ENCODE results near the gene SLC41A3. TPM values are rescaled to one million over a fixed set of nuclear protein-coding genes. Genes with fewer than 3 reads are reported as not detected.

Gene SLC41A3
- total RNA-seq (2012; rRNA removed) = 26.7 and 30.5 TPM in 2 replicates
- polyA plus RNA-seq (2012; rRNA removed) = 43.5 and 44.7 TPM in 2 replicates
- polyA plus RNA-seq (2012; cell fraction: cytosol; rRNA removed) = 46.5 and 59.0 TPM in 2 replicates
- 48.1 and 91.7 TPM in 2 replicates for polyA plus RNA-seq (2012; cell fraction: nucleus; rRNA removed; ENCODE audit: low replicate concordance)
- Bru-seq, nascent RNA = percentile 50 among the genes with signal in this experiment
- percentile 40 among the genes with signal in this experiment for BruChase-seq, experiment 1, labeled RNA remaining after a 6-hour chase
- percentile 39 among the genes with signal in this experiment for BruChase-seq, experiment 2, labeled RNA remaining after a 2-hour chase
- long read RNA-seq, transcript SLC41A3-203 (11 exons, 2,169 nt) = major isoform, 16 of 40 reads
- long read RNA-seq, partial matches to known transcripts = 15 of 40 reads
- long read RNA-seq, other reads (novel, unspliced or antisense) = 6 of 40 reads

- Histone ChIP-seq H3K23ac (ENCODE audit: low read depth, low read length) (no peak within 1 kb of the TSS), H3K4me2 (ENCODE audit: low read depth, low read length) (peak within 1 kb of the TSS; percentile 97), H4K91ac (ENCODE audit: insufficient read depth, low read depth, low read length) (no peak within 1 kb of the TSS; the same call in 1 of the 2 replicates), H3K9ac (ENCODE audit: low read depth, low read length) (peak within 1 kb of the TSS; percentile 61), H2AK9ac (replicated peaks; ENCODE audit: low read depth, low read length, poor library complexity) (no peak within 1 kb of the TSS), H3K56ac (ENCODE audit: extremely low read depth, insufficient read depth, low read length) (no peak within 1 kb of the TSS), H2BK120ac (ENCODE audit: low read depth, low read length) (no peak within 1 kb of the TSS), H3K27ac (ENCODE audit: insufficient read depth, low read length) (peak within 1 kb of the TSS; percentile 21; the same call in 1 of the 2 replicates), H3K79me1 (ENCODE audit: low read depth in 1 of 2, low read length in 2 of 2) (peaks cover 0 to 3% of the 10 kb centered on the region in 2 experiments; a peak in 1 of 4 replicates), H3K9me3 (ENCODE audit: control insufficient read depth, insufficient read depth, low read length) (no peaks in the 10 kb centered on the region), H3K27me3 (ENCODE audit: control insufficient read depth, insufficient read depth, low read length) (no peaks in the 10 kb centered on the region), H4K20me1 (ENCODE audit: insufficient read depth, low read length) (no peaks in the 10 kb centered on the region), H2AK5ac (ENCODE audit: low read depth, low read length) (no peak within 1 kb of the TSS), H2BK5ac (ENCODE audit: low read depth, low read length, poor library complexity, severe bottlenecking) (no peak within 1 kb of the TSS), H2AFZ (replicated peaks; ENCODE audit: low read length, poor library complexity) (peak within 1 kb of the TSS; percentile 90), H3K14ac (replicated peaks; ENCODE audit: low read depth, low read length) (peak within 1 kb of the TSS; percentile 26; the same call in 1 of the 2 replicates), H3K18ac (ENCODE audit: low read depth, low read length) (no peak within 1 kb of the TSS), H3K36me3 (ENCODE audit: control insufficient read depth, insufficient read depth, low read length) (no peaks in the 10 kb centered on the region), H4K5ac (ENCODE audit: low read depth, low read length) (no peak within 1 kb of the TSS; the same call in 1 of the 2 replicates), H4K8ac (ENCODE audit: low read depth in 2 of 2, low read length in 2 of 2) (peak within 1 kb of the TSS; percentile 68 to 76; a peak in 3 of 4 replicates), H3K4ac (ENCODE audit: low read depth, low read length) (peak within 1 kb of the TSS; percentile 34; the same call in 1 of the 2 replicates), H3K4me1 (ENCODE audit: control insufficient read depth, insufficient read depth, low read length) (no peaks in the 10 kb centered on the region), H3K9me1 (ENCODE audit: insufficient read depth, low read length) (0 out of 2 replicates have a peak, but pooled peaks cover 3% of the 10 kb centered on the region), H2BK15ac (ENCODE audit: low read depth, low read length) (no peak within 1 kb of the TSS), H2BK20ac (ENCODE audit: low read depth, low read length) (no peak within 1 kb of the TSS), H3K4me3 (ENCODE audit: insufficient read depth, low read depth, low read length) (peak within 1 kb of the TSS; percentile 50)
- dilution Hi-C loops (cut with HindIII; ENCODE audit: low sequenced_read_pairs, unreplicated experiment) = no loop called here
- DNase-seq (peak; percentile 65), ATAC-seq (ENCODE audit: low read depth) (peak; percentile 99)
- POLR2A ChIA-PET (ENCODE audit: unreplicated experiment) = no interaction called here
- 2% methylated on average over 23 of the region's 72 CpGs; no CpG with 5 or more reads in 1 of the 2 experiments for WGBS, 2 experiments (ENCODE audit: extremely low coverage in 2 of 2, insufficient read length in 1 of 2)
- TF ChIP-seq MXI1 (IDR thresholded peaks at IDR 0.05; ENCODE audit: borderline replicate concordance, low read depth, low read length) = peak; percentile 39; the same call in 1 of the 2 replicates
- peak; percentile 73; the same call in 1 of the 2 replicates for TF ChIP-seq MAZ (IDR thresholded peaks at IDR 0.05; ENCODE audit: borderline replicate concordance, low read depth, low read length)
- no peak for TF ChIP-seq POLR2A (IDR thresholded peaks at IDR 0.05; ENCODE audit: low read depth, low read length)
- TF ChIP-seq FOS (IDR thresholded peaks at IDR 0.05; ENCODE audit: low read depth, low read length) = no peak
- peak; percentile 58 for TF ChIP-seq CTCF (conservative IDR thresholded peaks at IDR 0.05; ENCODE audit: low read depth, low read length)
- peak; percentile 21; the same call in 1 of the 2 replicates for TF ChIP-seq SMC3 (IDR thresholded peaks at IDR 0.05; ENCODE audit: low read depth, low read length)
- no peak for TF ChIP-seq BHLHE40 (IDR thresholded peaks at IDR 0.05; ENCODE audit: low read depth, low read length)
- TF ChIP-seq RCOR1 (IDR thresholded peaks at IDR 0.05; ENCODE audit: insufficient replicate concordance, low read length) = no peak
- no peak for TF ChIP-seq CHD1 (IDR thresholded peaks at IDR 0.05; ENCODE audit: low read depth, low read length)
- TF ChIP-seq, protein P1, sequence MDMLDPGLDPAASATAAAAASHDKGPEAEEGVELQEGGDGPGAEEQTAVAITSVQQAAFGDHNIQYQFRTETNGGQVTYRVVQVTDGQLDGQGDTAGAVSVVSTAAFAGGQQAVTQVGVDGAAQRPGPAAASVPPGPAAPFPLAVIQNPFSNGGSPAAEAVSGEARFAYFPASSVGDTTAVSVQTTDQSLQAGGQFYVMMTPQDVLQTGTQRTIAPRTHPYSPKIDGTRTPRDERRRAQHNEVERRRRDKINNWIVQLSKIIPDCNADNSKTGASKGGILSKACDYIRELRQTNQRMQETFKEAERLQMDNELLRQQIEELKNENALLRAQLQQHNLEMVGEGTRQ (IDR thresholded peaks at IDR 0.05; ENCODE audit: low read depth, low read length) = no peak
- CTCF ChIA-PET = interaction anchor here (0.9 to 1.0 kb wide), 2 partner anchors 10 to 51 kb away, joined by 4 to 5 read pairs; no protein-coding TSS in a partner anchor
- intact Hi-C loops (cut with micrococcal nuclease) = no loop called here
- BruUV-seq (replicated peaks) = no TSS peak
- in situ Hi-C loops (cut with MboI; ENCODE audit: low sequenced_read_pairs) = no loop called here
Observed at GRCh38 chr3:126083913-126084767, at the start of gene SLC41A3. Gene SLC41A3 (minus strand): TSS chr3:126084124. CDS start chr3:126068219, 15,905 bp downstream.

All from IMR-90 (cell line).